GM21526 (cell line): ENCODE measurements around the gene PRIMPOL.
"Not testable (repeated sequence)": the region's sequence is repeated elsewhere in the genome, so short reads cannot be mapped to it uniquely, and the experiment has no call there.

Source experiments
- ATAC-seq: cut with Tn5 transposase; IDR thresholded peaks from one replicate; pipeline ENCODE4 v1.9.1; 2021; ENCODE audit warnings: moderate library complexity; ENCODE audit not compliant: unreplicated experiment, low FRiP score

The PRIMPOL gene

DNA sequence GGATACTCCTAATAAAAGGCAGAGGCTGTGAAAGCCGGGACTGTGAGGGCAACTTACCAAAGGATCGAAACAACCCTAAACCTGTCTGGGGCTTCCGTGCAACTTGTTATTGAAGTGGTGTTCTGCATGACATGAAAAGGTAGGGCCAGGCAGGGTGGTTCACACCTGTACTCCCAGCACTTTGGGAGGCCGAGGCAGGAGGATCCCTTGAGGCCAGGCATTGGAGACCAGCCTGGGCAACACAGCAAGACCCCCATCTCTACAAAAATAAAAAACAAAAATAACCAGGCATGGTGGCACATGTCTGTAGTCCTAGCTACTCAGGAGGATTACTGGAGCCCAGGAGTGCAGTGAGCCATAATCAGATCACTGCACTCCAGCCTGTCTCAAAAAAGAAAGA is 12.6 kb upstream of the PRIMPOL start:
- ATAC-seq, result no peak

DNA sequence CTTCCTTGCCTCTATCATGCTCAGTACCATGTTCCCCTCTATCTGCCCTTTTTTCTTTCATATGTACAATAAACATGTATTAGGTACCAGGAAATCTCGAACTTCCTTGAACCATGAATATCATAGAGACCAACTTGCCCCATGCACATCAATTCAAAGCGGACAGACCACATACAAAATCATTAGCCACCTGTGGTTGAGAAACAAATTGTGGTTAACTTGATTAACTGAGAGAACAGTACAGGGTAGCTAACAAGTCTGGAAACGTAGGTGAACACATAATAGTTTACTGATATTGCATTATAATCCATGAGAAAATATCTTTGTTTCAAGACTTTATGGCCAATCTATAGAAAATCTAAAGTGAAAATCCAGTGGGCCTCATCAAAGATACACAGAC is 8.5 kb upstream of the PRIMPOL start:
- ATAC-seq, result no peak

DNA sequence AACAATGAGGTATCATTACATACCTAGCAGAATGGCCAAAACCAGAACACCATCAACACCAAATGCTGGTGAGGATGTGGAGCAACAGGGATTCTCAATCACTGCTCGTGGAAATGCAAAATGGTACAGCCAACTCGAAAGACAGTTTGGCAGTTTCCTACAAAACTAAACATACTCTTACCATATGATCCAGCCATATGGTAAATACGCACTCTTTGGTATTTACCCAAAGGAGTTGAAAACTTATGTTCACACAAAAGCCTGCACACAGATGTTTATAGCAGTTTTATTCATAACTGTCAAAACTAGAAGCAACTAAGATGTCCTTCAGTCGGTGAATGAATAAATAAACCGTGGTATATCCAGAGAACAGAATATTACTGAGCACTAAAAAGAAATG is 8.1 kb upstream of the PRIMPOL start:
- no peak for ATAC-seq

- no peak for ATAC-seq
Measured at GRCh38 chr4:184643731-184644130, 5.8 kb upstream of the PRIMPOL start.

DNA sequence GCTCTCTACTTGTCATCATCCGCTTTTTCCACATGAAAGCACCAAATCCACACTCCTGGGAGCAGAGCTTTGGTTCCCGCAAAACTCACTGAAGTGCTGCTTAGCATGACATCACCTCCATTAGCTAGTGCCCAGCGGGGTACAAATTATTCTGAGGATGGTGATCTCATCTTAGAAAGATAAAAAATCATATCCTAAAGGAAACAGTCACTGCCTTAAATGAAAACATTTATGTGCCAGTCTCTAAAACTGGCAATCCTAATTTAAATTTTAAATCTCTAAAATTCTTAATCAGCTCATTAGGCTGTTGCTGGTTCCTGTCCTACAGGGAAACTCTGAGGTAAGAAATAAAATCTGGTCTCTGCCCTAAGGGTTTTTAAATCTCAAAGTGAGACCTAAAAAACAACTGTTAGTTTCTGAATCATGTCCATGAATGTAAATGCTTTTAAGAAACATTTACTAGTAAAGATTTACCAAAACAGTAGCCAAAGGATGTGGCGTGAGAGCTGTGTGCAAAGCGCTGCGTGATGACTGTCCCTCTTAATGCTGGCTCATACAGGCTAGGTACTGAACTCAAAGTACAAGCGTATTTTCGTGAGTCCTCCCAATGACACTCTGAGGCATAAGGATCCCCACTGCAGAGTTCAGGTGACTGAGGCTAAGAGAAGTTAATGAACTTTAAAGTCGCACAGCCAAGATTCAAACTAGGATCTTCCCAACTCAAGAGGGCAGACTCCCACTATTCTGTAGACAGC is 4.8 kb upstream of the PRIMPOL start:
- no peak for ATAC-seq

- no peak for ATAC-seq
Measured at GRCh38 chr4:184645904-184646610, 3.5 kb upstream of the PRIMPOL start.

DNA sequence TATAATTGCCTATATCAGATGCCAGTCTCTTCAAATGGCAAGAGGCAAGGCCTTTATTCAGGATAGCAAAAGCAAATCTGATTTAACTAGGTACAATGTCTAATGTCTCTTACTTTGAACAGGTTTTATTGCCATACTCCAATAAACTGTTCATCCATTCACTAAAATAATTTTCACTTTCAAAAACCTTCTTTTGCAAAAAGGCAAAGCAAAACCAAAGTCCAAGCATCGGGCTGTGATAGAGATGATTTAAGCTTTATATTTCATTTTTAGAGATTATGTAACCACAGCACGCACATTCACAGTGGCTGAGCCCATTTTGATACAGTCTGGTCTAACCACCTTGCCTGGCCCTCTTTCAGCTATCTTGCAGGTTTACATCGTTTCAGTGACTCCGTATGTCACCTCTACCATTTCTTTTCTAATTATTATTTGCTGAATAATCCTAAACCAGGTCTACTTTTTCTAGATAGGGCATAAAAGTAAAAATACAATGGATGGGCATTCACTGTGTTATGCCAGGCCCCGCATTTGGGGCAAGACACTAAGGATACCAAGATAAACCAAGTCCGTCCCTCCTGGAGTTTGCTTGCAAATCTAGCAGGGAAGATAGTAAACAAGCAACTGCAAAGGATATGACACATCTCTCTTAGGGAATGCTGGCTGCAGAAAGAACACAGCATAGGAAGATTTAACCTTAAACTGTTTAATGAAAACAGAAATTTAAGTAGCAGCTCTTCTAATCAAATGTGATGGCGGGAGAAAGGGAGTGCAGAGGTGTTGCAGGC is 2.1 kb upstream of the PRIMPOL start:
- no peak for ATAC-seq

DNA sequence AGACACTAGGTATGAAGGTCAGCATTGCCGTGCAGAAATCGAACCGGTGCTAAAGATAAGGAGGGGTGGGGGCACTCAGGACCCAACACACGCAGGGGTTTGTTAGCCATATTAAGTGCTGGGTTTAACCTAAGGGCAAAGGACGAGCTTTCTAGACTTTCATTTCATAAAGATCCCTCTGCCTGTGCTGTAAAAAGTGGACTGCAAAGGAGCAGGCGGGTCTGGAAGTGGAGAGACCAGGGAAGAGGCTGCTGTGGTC is 1.6 kb upstream of the PRIMPOL start:
- no peak for ATAC-seq

GRCh38 chr4:184648313-184649025 is 1.1 kb upstream of the PRIMPOL start:
- ATAC-seq, result peak; percentile 28

GRCh38 chr4:184649971-184650855 is 675 bp downstream of the PRIMPOL start:
- peak; percentile 12 for ATAC-seq

DNA sequence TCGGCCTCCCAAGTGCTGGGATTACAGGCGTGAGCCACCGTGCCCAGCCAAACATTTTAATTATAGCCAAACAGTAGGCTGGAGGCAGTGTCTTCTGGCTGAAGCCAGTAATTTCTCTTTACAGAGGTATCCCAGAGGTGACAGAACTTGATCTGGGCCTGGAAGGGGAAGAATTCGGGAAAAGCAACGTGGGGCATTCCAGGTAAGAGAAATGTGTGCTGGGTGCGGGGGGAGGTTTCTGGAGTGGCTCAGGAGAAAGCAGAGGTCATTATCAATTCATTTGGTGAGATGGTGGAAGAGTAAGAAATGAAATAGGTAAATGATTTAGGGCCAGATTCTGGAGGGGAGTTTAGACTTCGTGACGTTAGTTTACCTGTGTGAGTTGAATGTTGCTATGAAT is 2.4 kb downstream of the PRIMPOL start:
- ATAC-seq, result no peak

DNA sequence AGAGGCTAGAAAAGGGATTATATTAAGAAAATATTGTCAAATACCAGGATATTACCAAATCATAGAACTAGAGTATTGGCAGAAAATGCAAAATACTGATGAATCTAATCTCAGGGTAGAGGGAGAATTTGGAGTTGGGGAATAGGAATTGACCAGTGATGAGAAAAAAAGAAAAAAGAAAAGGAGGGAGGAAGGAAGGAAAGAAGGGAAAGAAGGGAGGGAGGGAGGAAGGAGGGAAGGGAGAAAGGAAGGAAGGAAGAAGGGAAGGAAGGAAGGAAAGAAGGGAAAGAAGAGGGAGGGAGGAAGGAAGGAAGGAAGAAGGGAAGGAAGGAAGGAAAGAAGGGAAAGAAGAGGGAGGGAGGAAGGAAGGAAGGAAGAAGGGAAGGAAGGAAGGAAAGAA is 3.1 kb downstream of the PRIMPOL start:
- ATAC-seq, result not testable (repeated sequence)

DNA sequence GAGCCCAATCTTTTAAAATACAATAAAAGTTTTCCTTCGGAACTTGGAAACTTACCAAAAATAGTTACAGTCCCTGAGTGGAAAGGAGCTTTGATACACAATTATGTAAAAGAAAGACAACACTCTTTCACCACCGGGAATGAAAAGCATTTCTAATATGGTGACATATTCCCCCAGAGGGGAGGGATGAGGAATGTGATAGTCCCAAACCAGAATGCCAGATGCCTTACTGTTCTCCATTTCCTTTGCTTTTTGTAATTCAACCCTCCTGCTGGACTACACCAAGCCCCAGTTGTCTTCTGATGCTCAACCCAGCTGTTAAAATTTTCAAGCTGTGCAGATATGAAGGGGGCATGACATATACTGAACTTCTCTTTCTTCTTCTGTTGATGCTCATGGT is 4.1 kb downstream of the PRIMPOL start:
- ATAC-seq, result no peak

GRCh38 chr4:184655889-184656869 is 6.6 kb downstream of the PRIMPOL start:
- no peak for ATAC-seq

GRCh38 chr4:184657144-184657543 is 7.6 kb downstream of the PRIMPOL start:
- ATAC-seq, result no peak

- ATAC-seq, result not testable (repeated sequence)
Measured at GRCh38 chr4:184657820-184658219, 8.3 kb downstream of the PRIMPOL start.

DNA sequence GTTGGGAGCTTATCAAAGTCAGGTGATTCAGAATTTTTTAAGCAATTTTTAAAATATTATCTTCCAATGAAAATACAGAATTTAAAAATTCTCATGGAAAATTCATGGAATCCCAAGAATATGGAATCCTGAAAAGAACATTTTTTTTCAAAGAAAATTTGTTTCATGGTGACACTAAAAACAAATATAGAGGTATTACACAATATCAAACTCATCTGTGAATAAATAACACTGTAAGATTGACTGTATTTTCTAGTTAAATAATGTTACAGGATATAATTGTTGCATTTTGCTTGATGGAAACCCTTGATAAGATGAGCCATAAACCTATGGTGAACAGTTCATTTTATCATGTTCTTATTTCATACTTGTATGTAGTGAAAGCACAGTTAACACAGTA is 11.4 kb downstream of the PRIMPOL start:
- no peak for ATAC-seq

DNA sequence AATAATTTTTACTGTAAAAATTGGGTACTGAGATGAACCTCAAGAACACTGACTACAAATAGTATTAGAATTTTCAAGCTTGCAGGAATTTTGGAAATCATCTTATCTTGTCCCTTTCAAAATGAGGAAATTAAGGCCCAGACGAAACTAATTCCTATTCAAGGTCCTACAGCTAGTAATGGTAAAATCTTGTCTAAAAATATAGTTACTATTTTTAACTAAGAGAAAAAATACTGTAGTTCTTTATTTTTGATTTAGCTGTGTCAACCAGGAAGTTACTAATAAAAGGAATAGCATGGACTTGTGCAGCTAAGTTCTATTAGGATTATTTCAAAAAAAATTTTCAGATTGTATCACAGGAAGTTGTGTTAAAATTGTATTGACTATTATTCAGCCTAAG is 12.7 kb downstream of the PRIMPOL start:
- no peak for ATAC-seq
